GM21786 (cell line): ENCODE data around the gene L1CAM.

Source experiments
- ATAC-seq: cut with Tn5 transposase; IDR thresholded peaks from one replicate; pipeline ENCODE4 v1.9.1; 2021; ENCODE audit not compliant: unreplicated experiment

Gene L1CAM

GRCh38 chrX:153903991-153904957 is 18.3 kb upstream of the L1CAM start, which contains the start of gene AVPR2:
TSS of gene AVPR2 (plus strand) at chrX:153904673. CDS start at chrX:153905146, 473 bp downstream.
- no peak for ATAC-seq

- no peak for ATAC-seq
Measured at GRCh38 chrX:153903238-153903980, 17.4 kb upstream of the L1CAM start.

- no peak for ATAC-seq
Measured at GRCh38 chrX:153902385-153902784, 16.4 kb upstream of the L1CAM start.

GRCh38 chrX:153901753-153902140 is 15.8 kb upstream of the L1CAM start:
- no peak for ATAC-seq

GRCh38 chrX:153900831-153901752 is 15.1 kb upstream of the L1CAM start:
- ATAC-seq: peak; percentile 82

GRCh38 chrX:153897899-153898298 is 11.9 kb upstream of the L1CAM start:
- no peak for ATAC-seq

GRCh38 chrX:153889123-153889522 is 3.1 kb upstream of the L1CAM start:
- no peak for ATAC-seq

- ATAC-seq: no peak
Measured at GRCh38 chrX:153888344-153888743, 2.4 kb upstream of the L1CAM start.

- ATAC-seq: no peak
Measured at GRCh38 chrX:153887385-153887784, 1.4 kb upstream of the L1CAM start.

- ATAC-seq: no peak
Measured at GRCh38 chrX:153886915-153887314, 942 bp upstream of the L1CAM start.

GRCh38 chrX:153885208-153885787 is 675 bp downstream of the L1CAM start:
- ATAC-seq: no peak

GRCh38 chrX:153884590-153884989 is 1.4 kb downstream of the L1CAM start:
- no peak for ATAC-seq

- ATAC-seq: no peak
Measured at GRCh38 chrX:153884136-153884535, 1.8 kb downstream of the L1CAM start.

- ATAC-seq: no peak
Measured at GRCh38 chrX:153883163-153883843, 2.7 kb downstream of the L1CAM start.

GRCh38 chrX:153882557-153882956 is 3.4 kb downstream of the L1CAM start:
- ATAC-seq: no peak

- ATAC-seq: no peak
Measured at GRCh38 chrX:153882086-153882498, 3.9 kb downstream of the L1CAM start.

- ATAC-seq: no peak
Measured at GRCh38 chrX:153881281-153881680, 4.7 kb downstream of the L1CAM start.

- no peak for ATAC-seq
Measured at GRCh38 chrX:153880440-153880815, 5.5 kb downstream of the L1CAM start.

- ATAC-seq: no peak
Measured at GRCh38 chrX:153879741-153880439, 6.1 kb downstream of the L1CAM start.
